ENCODE results near the gene SEPTIN12. TPM values are rescaled to one million over a fixed set of nuclear protein-coding genes. Genes with fewer than 3 reads are reported as not detected.

SEPTIN12 gene
- total and polyA plus RNA-seq, 10 of the 15 experiments (the other 5 are each of a cell fraction or from before 2014, with no cell fraction given): not detected

DNA sequence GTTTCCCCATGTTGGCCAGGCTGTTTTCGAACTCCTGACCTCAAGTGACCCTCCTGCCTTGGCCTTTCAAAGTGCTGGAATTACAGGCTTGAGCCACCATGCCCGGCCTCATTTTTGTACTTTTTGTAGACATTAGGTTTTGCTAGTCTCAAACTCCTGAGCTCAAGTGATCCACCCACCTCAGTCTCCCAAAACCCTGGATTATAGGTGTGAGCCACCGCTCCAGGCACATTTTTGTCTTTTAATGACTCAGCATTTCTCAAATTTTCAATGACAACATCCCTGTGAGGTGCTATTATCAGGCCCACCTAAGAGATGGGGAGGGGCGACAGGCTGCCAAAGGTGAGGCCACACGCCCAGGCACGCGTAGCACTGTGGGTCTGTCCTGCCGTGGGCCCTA, 1.1 kb downstream of the SEPTIN12 start:
- SMC1A ChIA-PET (ENCODE audit: uncharacterized antibody, unreplicated experiment): no interaction called here
- POLR2A ChIA-PET: no interaction called here
- H3K9me3 ChIP-seq (replicated peaks; ENCODE audit: control insufficient read depth, insufficient read depth, low read length): no peaks in the 10 kb centered on the region
- no peaks in the 10 kb centered on the region for H3K79me2 ChIP-seq (ENCODE audit: control insufficient read depth, insufficient read depth, low read length)
- ATAC-seq (no peak), FAIRE-seq (no peak), DNase-seq (ENCODE audit: low read depth, low spot score) (no peak)
- H3K9ac ChIP-seq (ENCODE audit: control insufficient read depth, insufficient read depth, low read length): no peak overlapping the region
- RAD21 ChIA-PET (ENCODE audit: unreplicated experiment): no interaction called here
- no peaks in the 10 kb centered on the region for H3K4me1 ChIP-seq (ENCODE audit: control insufficient read depth, insufficient read depth, low read length)
- H3K27me3 ChIP-seq (replicated peaks in 1 of 2; ENCODE audit: control insufficient read depth in 2 of 2, insufficient read depth in 2 of 2, low read length in 1 of 2): no peaks in the 10 kb centered on the region
- WGBS (ENCODE audit: insufficient coverage, insufficient replicate concordance, low lambda C conversion rate, missing lambda C conversion rate): 62% methylated on average over 8 of the region's 8 CpGs
- H4K20me1 ChIP-seq (ENCODE audit: control insufficient read depth, insufficient read depth): no peaks in the 10 kb centered on the region
- in situ Hi-C loops (cut with MboI): no loop called here
- intact Hi-C loops (cut with micrococcal nuclease; ENCODE audit: unreplicated experiment): no loop called here
- H2AFZ ChIP-seq (ENCODE audit: control insufficient read depth, low read depth, low read length): no peak overlapping the region
- CTCF ChIA-PET: no interaction called here
- H3K4me3 ChIP-seq: no peak overlapping the region
- BruUV-seq (replicated peaks): no TSS peak
- H3K36me3 ChIP-seq (ENCODE audit: control insufficient read depth in 2 of 2, insufficient read depth in 2 of 2, low read length in 1 of 2): no peaks in the 10 kb centered on the region
- H3K27ac ChIP-seq (ENCODE audit: control insufficient read depth, insufficient read depth): no peak overlapping the region
- TF ChIP-seq SUPT20H (IDR thresholded peaks at IDR 0.05; ENCODE audit: borderline replicate concordance, control insufficient read depth, low read depth, low read length) (no peak), ZNF274 (IDR thresholded peaks at IDR 0.05; ENCODE audit: insufficient read depth, insufficient read length) (no peak), SREBF2 (IDR thresholded peaks at IDR 0.05; ENCODE audit: low read length) (no peak), ZNF217 (IDR thresholded peaks at IDR 0.05) (no peak), FOXK2 (IDR thresholded peaks at IDR 0.05) (no peak), SIN3A (IDR thresholded peaks at IDR 0.05; ENCODE audit: low read depth, low read length) (no peak), POU2F2 (IDR thresholded peaks at IDR 0.05; ENCODE audit: borderline replicate concordance, low read depth, low read length) (no peak), EP300 (IDR thresholded peaks at IDR 0.05; ENCODE audit: borderline replicate concordance in 1 of 2, control insufficient read depth in 1 of 2, low read depth in 2 of 2, low read length in 2 of 2) (no peak), POLR2AphosphoS5 (IDR thresholded peaks at IDR 0.05; ENCODE audit: low read length) (no peak), RELA (IDR thresholded peaks at IDR 0.05; ENCODE audit: borderline replicate concordance, partially characterized antibody) (no peak), BRCA1 (IDR thresholded peaks at IDR 0.05; ENCODE audit: low read depth, low read length) (no peak), FOS (IDR thresholded peaks at IDR 0.05; ENCODE audit: borderline replicate concordance, extremely low read depth, insufficient read length) (no peak)
- TF ChIP-seq, protein P1, sequence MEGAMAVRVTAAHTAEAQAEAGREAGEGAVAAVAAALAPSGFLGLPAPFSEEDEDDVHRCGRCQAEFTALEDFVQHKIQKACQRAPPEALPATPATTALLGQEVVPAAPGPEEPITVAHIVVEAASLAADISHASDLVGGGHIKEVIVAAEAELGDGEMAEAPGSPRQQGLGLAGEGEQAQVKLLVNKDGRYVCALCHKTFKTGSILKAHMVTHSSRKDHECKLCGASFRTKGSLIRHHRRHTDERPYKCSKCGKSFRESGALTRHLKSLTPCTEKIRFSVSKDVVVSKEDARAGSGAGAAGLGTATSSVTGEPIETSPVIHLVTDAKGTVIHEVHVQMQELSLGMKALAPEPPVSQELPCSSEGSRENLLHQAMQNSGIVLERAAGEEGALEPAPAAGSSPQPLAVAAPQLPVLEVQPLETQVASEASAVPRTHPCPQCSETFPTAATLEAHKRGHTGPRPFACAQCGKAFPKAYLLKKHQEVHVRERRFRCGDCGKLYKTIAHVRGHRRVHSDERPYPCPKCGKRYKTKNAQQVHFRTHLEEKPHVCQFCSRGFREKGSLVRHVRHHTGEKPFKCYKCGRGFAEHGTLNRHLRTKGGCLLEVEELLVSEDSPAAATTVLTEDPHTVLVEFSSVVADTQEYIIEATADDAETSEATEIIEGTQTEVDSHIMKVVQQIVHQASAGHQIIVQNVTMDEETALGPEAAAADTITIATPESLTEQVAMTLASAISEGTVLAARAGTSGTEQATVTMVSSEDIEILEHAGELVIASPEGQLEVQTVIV (IDR thresholded peaks at IDR 0.05; ENCODE audit: borderline replicate concordance, partially characterized antibody): no peak
- TF ChIP-seq, protein P2, sequence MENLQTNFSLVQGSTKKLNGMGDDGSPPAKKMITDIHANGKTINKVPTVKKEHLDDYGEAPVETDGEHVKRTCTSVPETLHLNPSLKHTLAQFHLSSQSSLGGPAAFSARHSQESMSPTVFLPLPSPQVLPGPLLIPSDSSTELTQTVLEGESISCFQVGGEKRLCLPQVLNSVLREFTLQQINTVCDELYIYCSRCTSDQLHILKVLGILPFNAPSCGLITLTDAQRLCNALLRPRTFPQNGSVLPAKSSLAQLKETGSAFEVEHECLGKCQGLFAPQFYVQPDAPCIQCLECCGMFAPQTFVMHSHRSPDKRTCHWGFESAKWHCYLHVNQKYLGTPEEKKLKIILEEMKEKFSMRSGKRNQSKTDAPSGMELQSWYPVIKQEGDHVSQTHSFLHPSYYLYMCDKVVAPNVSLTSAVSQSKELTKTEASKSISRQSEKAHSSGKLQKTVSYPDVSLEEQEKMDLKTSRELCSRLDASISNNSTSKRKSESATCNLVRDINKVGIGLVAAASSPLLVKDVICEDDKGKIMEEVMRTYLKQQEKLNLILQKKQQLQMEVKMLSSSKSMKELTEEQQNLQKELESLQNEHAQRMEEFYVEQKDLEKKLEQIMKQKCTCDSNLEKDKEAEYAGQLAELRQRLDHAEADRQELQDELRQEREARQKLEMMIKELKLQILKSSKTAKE (IDR thresholded peaks at IDR 0.05; ENCODE audit: low read depth, poor library complexity, severe bottlenecking): no peak
- TF ChIP-seq, protein P3, sequence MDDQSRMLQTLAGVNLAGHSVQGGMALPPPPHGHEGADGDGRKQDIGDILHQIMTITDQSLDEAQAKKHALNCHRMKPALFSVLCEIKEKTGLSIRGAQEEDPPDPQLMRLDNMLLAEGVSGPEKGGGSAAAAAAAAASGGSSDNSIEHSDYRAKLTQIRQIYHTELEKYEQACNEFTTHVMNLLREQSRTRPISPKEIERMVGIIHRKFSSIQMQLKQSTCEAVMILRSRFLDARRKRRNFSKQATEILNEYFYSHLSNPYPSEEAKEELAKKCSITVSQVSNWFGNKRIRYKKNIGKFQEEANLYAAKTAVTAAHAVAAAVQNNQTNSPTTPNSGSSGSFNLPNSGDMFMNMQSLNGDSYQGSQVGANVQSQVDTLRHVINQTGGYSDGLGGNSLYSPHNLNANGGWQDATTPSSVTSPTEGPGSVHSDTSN (IDR thresholded peaks at IDR 0.05; ENCODE audit: insufficient replicate concordance, low read depth, low read length): no peak
- no peak overlapping the region for H3K4me2 ChIP-seq (ENCODE audit: control insufficient read depth, insufficient read depth)
